Measurements from ENCODE around the gene SWT1.

Gene SWT1, protein sequence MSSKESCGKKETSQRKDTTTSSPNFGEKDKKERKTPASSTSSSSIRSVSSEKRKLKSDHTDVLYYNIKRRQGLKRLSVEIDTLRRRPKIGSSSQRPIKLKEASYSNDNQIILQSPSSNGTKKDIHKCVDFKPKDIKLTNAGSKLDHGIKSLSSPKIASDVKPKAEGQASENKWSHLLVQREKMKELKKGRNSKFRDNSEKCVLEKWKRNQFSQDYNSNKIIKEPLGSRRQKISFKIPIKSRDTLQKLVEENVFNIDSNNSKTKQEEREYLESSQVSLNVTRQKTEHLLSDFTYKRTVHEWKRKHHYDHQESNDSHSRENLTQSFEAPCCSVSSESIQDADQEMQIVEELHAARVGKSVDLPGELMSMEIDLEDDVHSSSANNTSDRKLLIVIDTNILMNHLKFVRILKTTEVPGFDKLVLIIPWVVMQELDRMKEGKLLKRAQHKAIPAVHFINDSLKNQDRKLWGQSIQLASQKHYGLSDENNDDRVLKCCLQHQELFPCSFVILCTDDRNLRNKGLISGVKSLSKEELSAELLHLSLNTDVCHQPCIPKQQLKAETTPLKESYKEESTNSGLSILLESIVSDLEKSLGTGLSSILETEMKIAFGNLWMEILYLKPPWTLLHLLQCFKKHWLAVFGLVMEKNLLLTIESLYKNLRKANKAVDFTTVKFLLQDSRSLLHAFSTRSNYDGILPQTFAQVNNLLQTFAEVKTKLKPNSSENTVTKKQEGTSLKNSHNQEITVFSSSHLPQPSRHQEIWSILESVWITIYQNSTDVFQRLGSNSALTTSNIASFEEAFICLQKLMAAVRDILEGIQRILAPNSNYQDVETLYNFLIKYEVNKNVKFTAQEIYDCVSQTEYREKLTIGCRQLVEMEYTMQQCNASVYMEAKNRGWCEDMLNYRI

DNA sequence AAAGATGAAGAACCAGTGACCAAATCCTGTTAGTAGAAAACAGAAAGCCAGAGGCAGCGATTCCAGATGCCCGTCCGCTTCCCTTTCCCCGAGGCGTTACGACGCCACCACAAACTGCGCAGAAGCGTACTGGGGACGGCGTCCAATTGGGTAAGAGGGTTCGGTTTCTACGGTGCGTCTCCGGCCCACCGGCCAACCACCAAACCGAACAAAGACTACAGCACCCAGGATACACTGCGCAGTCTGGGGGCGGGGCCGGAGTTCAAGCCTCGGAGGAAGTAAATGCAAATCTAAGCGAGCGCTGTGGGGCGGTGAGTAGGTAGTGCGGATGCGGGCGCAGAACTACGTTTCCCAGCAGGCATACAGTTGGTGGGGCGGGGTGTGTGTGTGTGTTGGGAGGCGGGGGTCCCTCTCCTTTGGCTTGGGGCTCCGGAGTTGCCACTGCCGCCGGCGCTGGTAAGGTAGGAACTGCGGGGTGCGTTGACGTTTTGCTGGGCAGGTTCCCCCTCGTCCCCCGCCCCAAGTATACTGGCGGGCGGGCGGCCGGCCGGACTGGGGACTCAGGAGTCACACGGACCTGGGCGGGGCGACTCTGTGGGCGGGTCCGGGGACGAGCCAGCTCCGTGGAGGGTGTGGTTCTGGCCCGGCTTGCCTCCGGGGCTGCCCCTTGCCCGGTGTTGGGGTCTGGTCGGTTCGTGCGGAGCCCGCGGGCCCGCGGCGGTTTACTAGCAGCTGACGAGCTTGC, at the start of gene SWT1, which contains the start of gene TRMT1L:
Gene SWT1 (plus strand): TSS at position 314 of the 745 bp plus-strand sequence. CDS start 3,675 bp downstream, outside the sequence.
Gene TRMT1L (minus strand): TSS at position 100 of the 745 bp plus-strand sequence. CDS start 241 bp downstream, outside the sequence.
- DNase-seq (ENCODE audit: low read depth): peak; percentile 98
- H3K4me3 ChIP-seq (ENCODE audit: low read depth, low read length): peak within 1 kb of the TSS; percentile 95

DNA sequence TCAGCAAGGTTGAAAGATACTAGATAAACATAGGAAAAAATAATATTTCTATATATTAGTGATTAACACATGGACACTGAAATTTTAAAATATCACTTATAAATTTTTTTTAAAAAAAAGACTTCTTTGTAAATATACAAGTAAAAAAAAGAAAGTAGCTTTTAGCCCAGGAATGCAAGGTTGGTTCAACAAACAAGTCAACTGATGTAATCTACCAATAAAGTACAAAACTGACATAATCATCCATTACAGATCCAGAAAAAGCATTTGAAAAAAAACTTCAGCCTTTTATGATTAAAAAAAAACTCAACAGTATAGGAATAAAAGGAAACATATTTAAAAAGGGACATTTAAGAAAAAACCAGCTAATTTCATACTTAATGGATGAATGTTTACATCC, 48.6 kb upstream of the SWT1 start:
- no peak overlapping the region for H3K4me3 ChIP-seq (ENCODE audit: low read depth, low read length)
- peak; percentile 3 for DNase-seq (ENCODE audit: low read depth)

DNA sequence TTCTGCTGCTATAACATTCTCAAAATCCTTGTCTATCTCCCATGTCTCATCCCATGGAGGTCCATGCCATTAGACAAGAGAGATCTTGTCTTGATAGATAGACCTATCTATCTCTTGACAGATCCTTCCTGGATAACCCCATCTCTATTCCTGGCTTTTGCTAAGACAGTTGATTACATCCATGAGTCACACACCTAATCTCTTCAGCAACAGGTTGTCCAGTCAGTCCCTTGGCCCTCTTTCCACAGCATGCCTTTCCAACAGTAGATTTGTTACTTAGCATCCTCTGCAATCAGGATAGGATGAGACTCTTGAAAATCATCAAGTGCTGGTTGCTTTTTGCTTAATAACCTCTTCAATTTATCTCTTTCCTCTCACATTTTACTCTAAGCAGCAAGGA, 46.8 kb upstream of the SWT1 start:
- DNase-seq (ENCODE audit: low read depth): no peak
- no peak overlapping the region for H3K4me3 ChIP-seq (ENCODE audit: low read depth, low read length)

DNA sequence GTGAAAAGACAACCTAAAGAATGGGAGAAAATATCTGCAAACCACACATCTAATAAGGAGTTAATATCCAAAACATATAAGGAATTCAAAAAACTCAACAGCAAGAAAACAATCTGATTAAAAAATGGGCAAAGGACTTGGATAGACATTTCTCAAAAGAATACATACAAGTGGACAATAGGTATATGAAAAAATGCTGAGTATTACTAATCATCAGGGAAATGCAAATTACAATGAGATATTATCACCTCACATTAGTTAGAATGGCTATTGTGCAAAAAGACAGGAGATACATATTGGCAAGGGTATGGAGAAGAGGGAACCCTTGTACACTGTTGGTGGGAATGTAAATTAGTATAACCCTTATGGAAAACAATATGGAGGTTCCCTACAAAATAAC, 45.1 kb upstream of the SWT1 start:
- no peak for DNase-seq (ENCODE audit: low read depth)
- no peak overlapping the region for H3K4me3 ChIP-seq (ENCODE audit: low read depth, low read length)

DNA sequence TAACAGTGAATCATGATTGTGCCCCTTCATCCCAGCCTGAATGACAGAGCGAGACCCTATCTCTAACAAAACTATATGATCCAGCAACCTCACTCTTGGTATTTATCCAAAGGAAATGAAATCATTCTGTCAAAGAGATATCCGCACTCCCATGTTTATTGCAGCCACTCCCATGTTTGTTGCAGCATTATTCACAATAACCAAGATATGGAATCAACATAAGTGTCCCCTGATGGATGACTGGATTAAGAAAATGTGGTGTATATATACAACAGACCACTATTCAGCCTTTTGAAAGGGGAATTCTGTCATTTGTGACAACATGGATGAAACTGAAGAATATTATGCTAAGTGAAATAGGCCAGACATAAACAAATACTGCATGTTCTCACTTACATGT, 44.6 kb upstream of the SWT1 start:
- no peak overlapping the region for H3K4me3 ChIP-seq (ENCODE audit: low read depth, low read length)
- no peak for DNase-seq (ENCODE audit: low read depth)

DNA sequence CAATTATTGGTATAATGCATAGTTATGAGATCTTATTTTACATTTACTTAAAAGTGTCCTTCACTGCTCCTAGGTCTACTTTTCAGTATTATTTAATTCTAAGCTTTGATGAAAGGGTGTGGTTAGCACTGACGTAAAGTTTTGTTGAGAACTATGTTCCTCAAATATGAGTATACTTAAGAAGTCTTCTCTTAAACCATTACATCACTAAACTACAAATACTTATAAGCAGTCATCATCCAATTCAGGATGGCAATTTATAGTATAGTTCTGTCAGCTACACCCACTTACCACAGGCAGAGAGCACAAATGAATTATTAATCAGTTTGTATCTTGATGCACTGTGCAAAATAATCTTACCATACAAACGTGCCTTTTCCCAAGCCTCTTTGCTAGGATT, 27.3 kb upstream of the SWT1 start:
- DNase-seq (ENCODE audit: low read depth): no peak
- no peak overlapping the region for H3K4me3 ChIP-seq (ENCODE audit: low read depth, low read length)

DNA sequence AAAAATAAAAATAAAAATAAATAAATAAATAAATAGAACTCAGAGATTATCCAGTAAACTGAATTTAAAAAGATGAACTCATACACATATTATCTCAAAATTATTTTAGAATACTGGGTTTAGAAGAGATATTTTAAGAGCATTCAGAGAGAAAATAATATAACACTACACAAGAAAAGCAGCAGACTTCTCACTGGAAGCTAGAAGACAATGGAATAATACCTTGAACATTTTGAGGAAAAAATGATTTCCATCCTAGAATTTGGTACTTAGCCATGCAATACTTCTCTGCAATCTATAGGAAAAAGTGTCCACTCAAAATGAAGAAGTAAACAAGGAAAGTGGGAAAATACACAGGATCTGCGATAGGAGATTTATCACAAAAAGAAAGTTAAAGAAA, 24.4 kb upstream of the SWT1 start:
- no peak for DNase-seq (ENCODE audit: low read depth)
- H3K4me3 ChIP-seq (ENCODE audit: low read depth, low read length): no peak overlapping the region

DNA sequence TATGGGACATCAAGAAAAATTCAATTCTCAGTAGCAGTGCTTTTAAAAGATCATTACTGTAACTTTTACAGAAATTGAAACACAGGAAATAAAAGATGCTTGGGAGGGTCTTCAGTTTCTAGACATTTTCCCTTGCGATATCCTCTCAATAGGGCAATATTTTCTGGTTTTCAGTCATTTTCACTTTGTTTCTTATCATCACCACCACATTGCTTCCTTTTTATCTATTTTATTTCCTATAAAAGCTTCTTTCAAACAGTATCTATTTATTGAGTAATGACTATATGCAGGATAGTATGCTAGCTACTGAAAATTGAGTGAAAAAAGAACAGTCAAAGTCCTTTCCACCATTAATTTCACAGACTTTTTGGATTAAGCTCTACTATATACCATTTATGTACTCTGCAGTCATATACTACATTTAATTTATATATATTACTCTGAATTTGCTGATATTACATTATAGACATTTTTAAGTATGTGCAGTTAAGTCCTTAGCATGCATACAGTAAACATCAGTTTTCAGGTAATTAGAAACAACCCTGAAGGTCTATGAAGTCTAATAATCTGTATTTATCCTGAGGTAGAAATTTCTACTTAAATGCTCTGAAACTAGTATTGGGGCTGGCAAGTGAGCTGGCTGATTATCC, 18.9 kb upstream of the SWT1 start:
- H3K4me3 ChIP-seq (ENCODE audit: low read depth, low read length): no peak overlapping the region
- no peak for DNase-seq (ENCODE audit: low read depth)

DNA sequence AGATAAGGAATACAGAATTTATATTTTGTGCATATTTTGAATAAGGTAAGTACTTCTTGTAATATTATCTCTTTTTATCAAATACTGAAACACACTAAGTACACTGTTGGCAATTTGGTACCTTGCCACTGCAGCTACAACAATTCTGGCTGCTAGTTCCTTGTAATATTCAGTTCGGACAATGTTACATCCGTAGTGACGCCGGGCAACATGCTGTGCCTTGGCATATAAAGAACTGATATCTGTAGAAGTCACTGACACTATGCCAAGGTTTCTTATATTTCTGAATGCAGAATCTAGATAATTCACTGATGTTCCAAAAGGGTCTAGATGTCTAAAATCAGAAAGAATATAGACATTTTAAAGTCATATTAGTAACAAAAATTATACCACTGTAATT, 17.7 kb upstream of the SWT1 start:
- DNase-seq (ENCODE audit: low read depth): no peak
- no peak overlapping the region for H3K4me3 ChIP-seq (ENCODE audit: low read depth, low read length)

DNA sequence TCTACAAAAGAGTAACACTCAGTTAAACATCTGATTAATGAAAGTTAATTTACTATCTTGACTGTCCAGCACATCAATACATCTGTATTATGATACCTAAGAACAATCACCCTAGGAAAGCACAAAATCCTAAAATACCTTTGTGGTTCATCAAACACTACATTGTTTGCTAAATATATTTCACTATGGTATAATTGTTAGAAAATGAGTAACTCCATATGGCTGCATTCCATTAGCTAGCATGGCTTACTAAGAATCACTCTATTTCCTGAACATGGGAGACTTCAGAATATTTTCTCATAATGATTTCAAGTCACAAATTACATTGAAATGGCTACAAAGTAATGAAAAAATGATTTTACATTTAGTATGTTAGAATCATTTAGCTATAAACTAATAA, 12.7 kb upstream of the SWT1 start:
- no peak overlapping the region for H3K4me3 ChIP-seq (ENCODE audit: low read depth, low read length)
- no peak for DNase-seq (ENCODE audit: low read depth)

DNA sequence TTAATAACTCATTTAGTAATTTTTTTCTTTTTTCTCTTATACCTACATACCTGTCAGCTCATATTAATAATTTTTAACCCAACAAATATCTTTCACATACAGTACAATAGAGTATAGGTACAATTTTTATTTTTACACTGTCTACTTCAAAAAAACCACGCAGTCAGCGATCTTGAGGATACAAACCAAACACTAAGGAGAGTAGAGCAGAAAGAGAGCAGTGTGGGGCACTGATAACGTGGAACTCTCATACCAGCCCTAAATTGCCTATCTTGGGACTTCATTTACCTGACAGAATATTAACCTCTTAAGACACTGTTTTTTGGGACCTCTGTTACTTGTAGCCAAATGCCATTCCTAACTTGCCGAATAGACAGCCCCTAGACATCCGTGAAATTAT, 5.8 kb upstream of the SWT1 start:
- no peak for DNase-seq (ENCODE audit: low read depth)

DNA sequence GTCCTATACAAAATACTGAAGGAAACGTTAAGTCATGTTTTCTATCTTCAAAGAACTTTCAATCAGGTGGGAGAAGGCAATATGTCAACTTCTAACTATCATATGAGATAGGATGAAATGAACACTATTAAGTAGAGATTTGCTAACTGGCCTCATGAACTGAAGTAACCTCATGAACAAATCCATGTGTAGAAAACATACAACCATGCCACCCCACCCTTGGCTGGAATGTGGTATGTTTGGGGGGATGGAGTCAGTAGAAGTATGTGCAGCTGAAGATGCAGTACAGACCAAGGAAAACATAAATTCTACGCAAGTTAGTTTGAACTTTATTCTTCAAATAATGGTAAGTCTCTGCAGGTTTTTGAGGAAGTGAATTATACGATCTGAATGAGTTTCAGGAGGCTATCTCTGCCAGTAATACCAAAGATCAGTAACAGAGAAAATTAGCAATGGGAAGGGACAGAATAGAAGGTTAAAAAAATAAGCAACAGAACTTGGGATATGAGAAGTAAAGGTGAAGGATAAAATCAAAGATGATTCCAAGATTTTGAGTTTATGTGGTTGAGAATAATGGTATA, 4.7 kb upstream of the SWT1 start:
- no peak for DNase-seq (ENCODE audit: low read depth)
- H3K4me3 ChIP-seq (ENCODE audit: low read depth, low read length): no peak overlapping the region

More for the DNA sequence above, 5.8 kb upstream of the SWT1 start:
- no peak overlapping the region for H3K4me3 ChIP-seq (ENCODE audit: low read depth, low read length)

DNA sequence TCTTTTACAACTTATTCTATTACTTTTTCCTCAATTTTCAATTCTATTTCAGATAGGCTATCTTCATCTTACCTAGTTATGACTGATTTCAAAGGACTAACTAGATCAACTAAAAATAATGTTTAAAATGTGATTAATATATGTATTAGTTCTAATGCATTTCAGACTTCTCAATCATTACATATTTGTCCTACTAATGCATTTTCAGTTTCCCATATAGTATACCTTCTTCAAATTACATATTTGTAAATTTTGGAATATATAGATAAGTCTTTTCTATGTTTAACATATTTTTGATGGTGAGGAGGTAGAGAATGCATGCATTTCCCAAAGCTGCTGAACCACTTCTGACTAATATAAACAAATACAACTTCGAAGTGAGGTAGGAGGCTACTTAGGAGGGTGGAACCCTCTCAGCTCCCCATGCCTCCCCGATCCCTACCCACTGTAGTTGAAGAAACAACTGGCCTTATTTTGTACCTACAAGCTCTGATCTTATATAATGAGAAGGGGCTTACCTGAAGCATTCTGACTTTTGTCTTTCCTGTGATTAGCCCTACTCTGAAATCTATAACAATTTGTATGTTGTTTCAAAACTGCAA, 2.0 kb upstream of the SWT1 start:
- DNase-seq (ENCODE audit: low read depth): no peak
- peak overlapping the region; percentile 95 for H3K4me3 ChIP-seq (ENCODE audit: low read depth, low read length)

DNA sequence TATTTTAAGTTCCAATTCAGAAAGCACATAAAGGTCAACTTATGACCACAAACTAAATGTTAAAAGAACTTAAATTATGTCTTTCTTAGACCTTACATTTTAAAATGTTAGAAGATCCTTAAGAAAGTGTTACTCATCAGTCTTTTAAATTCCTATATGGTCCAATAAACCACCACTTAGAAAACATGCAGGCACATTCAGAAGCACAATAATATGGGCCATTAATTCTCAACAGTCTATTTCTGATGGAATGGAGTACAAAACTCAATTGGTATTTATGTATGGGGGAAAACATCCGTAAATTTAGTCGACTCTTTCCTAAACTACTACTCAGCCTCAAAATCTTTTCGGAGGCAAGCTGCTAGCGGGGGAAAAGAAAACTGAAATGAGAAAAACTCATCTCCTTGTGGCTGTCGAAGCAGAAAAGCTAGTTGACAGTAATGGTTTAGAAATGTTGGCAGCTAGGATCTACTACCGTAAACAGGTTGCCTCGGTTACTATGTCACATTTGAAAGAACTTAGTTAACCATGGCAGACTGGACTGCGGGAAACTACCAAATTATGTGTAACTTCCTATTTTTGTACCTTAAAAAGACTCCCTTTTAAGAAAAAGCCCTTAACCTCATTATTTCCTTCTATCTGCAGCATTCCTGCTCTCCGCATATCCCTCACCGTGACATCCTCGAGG, 1.2 kb upstream of the SWT1 start:
- no peak for DNase-seq (ENCODE audit: low read depth)
- H3K4me3 ChIP-seq (ENCODE audit: low read depth, low read length): peak overlapping the region; percentile 95

DNA sequence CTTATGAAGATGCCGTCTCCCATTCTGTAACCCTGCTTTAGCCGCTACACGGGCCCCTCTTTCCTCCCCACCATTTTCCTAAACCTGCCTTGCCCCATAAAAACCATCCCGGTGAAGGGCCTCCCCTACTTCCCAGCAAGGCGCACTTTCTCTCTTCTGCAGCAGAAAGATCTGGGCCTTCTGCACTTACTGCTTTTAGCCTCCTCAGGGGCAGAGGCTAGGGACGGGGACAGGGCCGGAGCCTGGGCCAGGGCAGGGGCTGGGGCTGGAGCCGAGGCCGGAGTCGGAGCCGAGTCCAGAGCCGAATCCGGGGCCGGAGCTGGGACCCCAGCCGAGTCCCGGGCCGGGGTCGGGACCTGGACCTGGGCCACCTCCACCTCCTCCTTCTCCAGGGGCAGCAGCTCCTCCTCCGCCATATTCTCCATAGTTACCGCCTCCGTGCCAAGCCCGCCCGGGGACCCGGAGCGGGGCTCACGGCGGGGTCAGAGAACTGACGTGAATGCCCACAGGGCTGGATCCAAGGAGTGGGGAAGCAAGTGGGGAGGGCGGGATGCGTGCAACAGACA, 596 bp upstream of the SWT1 start:
- no peak for DNase-seq (ENCODE audit: low read depth)
- H3K4me3 ChIP-seq (ENCODE audit: low read depth, low read length): peak overlapping the region; percentile 95

DNA sequence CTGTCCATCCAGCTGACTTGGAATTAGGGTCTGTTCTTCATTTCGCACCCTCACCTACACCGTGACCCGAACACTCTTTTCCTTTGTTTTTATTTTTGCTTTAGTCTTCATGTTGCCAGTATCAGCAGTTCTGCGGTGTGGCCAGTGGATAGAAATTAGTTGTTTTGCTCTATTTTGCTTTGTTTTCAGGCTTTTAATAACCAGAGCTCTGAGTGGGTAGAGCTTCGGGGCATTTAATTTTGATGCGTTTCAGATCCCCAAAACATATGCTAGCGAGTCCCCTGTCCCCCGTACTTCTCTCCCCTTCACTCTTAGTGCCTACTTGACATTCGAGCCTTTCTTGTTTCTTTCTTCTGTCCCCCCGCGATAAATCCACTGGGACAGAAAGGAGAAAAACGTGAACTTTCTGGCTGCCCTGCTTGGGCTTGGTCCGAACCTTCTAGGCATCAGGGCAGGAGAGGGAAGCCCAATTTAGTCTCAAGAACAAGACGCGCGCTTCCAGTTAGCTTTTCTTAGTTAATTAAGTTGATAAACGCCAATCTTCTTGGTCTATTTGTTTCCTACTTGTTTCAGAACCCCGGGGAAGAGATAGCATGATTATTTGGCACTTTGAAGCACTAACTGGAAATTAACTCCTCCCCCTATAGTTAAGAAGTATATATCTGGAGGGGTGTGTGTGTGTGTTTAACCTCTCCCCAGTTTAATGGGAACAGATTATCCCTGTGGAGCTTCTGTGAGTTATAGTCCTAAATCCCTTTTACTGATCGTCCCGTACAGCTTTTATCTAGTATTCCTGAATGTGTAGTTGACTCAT, 839 bp downstream of the SWT1 start:
- DNase-seq (ENCODE audit: low read depth): no peak

DNA sequence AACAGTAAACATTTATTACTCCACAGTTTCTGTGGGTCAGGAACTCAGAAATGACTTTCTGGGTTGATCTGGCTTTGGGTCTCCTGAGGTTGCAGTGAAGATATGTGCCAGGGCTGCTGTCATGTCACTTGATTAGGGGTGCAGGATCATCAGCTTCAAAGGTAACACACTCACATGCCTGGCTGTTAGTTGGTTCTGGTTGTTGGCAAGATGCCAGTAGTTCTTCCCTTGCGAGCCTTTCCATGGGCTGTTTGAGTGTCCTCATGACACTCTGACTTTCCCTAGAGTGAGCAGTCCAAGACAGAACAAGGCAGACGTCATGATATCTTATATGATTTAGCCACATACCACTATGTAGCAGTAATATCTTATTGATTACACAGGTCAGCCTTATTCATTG, 1.8 kb downstream of the SWT1 start:
- DNase-seq (ENCODE audit: low read depth): no peak
- no peak overlapping the region for H3K4me3 ChIP-seq (ENCODE audit: low read depth, low read length)

More for the DNA sequence above, 839 bp downstream of the SWT1 start:
- peak overlapping the region; percentile 95 for H3K4me3 ChIP-seq (ENCODE audit: low read depth, low read length)

All from skeletal muscle cell (primary cell).